ENCODE data around the gene IL1RAPL2. TPM values are rescaled to one million over a fixed set of nuclear protein-coding genes. Genes with fewer than 3 reads are reported as not detected.

The IL1RAPL2 gene
- polyA plus RNA-seq, 2 of the 4 experiments (the other 2 are of a cell fraction) = not detected

DNA sequence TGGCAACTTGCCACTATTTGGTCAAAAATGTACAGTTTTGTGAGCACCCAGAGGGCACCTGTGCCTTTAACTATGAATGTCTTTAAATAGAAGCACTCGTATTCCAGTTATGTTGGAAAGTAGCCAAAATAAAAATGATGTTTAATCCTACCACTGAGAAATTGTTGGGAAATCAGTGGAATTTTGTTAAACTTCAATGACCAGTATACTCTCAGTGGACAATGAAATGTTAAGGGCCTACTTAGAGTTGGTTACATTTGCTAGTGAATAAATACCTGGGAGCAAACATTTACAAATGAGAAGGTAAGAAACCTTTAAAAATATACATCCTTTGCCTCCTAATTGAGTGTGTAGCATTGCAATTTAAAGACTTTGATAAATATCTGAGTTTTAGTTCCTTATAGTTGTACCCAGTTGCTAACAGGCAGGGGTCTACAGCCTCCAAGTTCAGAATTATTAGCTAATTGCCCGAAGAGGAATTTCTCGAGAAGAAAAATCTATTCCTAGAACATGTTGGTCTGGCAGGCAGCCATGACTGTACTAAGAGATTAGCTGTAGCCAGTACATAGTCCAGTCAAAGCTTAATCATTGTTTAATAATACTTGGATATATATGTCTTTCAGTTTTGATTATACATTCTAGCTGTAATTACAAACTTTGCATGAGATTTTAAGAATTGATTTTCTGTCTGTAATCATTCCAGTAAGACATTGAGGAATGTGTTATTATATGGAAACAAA is 93.2 kb downstream of the IL1RAPL2 start:
- DNase-seq (ENCODE audit: low read depth in 1 of 2, low spot score in 1 of 2) (no peak), FAIRE-seq (no peak), ATAC-seq (no peak)
- Histone ChIP-seq H3K4me2 (no peak overlapping the region), H3K9me3 (no peaks in the 10 kb centered on the region), H3K27ac (no peak overlapping the region), H3K4me3 (no peak overlapping the region), H3K4me1 (no peaks in the 10 kb centered on the region)
- POLR2A ChIA-PET = no interaction called here
- WGBS (ENCODE audit: missing lambda C conversion rate) = 2% methylated on average over 3 of the region's 3 CpGs
- CTCF ChIA-PET = no interaction called here
- TF ChIP-seq ZFP36 (IDR thresholded peaks at IDR 0.05; ENCODE audit: borderline replicate concordance, partially characterized antibody) (no peak), NR3C1 (IDR thresholded peaks at IDR 0.05) (no peak), FOXS1 (CRISPR knock-in tag; IDR thresholded peaks at IDR 0.05) (no peak), ESRRA (IDR thresholded peaks at IDR 0.05; ENCODE audit: borderline replicate concordance, low read length) (no peak), BCL3 (IDR thresholded peaks at IDR 0.05) (no peak), FOSL2 (IDR thresholded peaks at IDR 0.05) (no peak), FOSL2 (CRISPR knock-in tag; IDR thresholded peaks at IDR 0.05) (no peak)

GRCh38 chrX:104660092-104660491 is 94.1 kb downstream of the IL1RAPL2 start:
- H3K4me3 ChIP-seq = no peak overlapping the region
- WGBS (ENCODE audit: missing lambda C conversion rate) = 3% methylated on average over 3 of the region's 3 CpGs
- TF ChIP-seq ZFP36 (IDR thresholded peaks at IDR 0.05; ENCODE audit: borderline replicate concordance, partially characterized antibody) = no peak
- DNase-seq (ENCODE audit: low read depth in 1 of 2, low spot score in 1 of 2) (no peak), ATAC-seq (no peak), FAIRE-seq (no peak)
- no peaks in the 10 kb centered on the region for H3K4me1 ChIP-seq
- ChIA-PET CTCF (interaction anchor here (1.3 kb wide), 1 partner anchor 9 kb away, joined by 4 read pairs; no protein-coding TSS in a partner anchor), POLR2A (no interaction called here)
- no peaks in the 10 kb centered on the region for H3K9me3 ChIP-seq
- H3K4me2 ChIP-seq = no peak overlapping the region
- no peak overlapping the region for H3K27ac ChIP-seq

GRCh38 chrX:104662694-104663093 is 96.7 kb downstream of the IL1RAPL2 start:
- ChIA-PET CTCF (no interaction called here), POLR2A (no interaction called here)
- no peak overlapping the region for H3K4me2 ChIP-seq
- no peaks in the 10 kb centered on the region for H3K4me1 ChIP-seq
- DNase-seq (ENCODE audit: low read depth in 1 of 2, low spot score in 1 of 2) (no peak), FAIRE-seq (no peak), ATAC-seq (no peak)
- H3K27ac ChIP-seq = no peak overlapping the region
- H3K9me3 ChIP-seq = no peaks in the 10 kb centered on the region
- no peak overlapping the region for H3K4me3 ChIP-seq
- TF ChIP-seq ESRRA (IDR thresholded peaks at IDR 0.05; ENCODE audit: borderline replicate concordance, low read length) = no peak
- TF ChIP-seq TFCP2L1 (CRISPR knock-in tag; IDR thresholded peaks at IDR 0.05) = no peak
- no peak for TF ChIP-seq REST (IDR thresholded peaks at IDR 0.05)
- TF ChIP-seq BHLHE40 (IDR thresholded peaks at IDR 0.05; ENCODE audit: low read depth, low read length) = no peak

DNA sequence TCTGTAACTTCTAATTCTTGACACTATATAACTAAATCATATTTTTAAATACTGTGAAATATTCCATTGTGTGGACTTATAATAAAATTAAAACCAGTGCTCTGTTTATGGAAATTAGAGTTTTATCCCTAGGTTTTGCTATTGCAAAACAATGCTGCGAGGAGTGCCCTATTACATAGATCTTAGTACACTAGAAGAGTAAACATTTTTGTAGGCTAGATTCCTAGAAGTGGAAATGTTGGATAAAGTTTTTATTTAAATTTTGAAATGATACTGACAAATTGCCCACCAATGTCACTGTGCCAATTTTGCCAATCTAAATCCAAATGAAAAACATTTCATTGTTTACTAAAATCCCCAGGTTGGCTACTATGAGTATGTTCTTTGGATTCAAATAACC is 99.7 kb downstream of the IL1RAPL2 start:
- FAIRE-seq = no peak
- H3K27ac ChIP-seq = no peak overlapping the region
- no peaks in the 10 kb centered on the region for H3K4me1 ChIP-seq
- no peak overlapping the region for H3K4me3 ChIP-seq
- CTCF ChIA-PET = no interaction called here
- no peaks in the 10 kb centered on the region for H3K9me3 ChIP-seq
- 0% methylated on average over 1 of the region's 1 CpG for WGBS (ENCODE audit: missing lambda C conversion rate)
- no peak overlapping the region for H3K4me2 ChIP-seq
- no peak for ATAC-seq
- no peak for TF ChIP-seq GATA3 (IDR thresholded peaks at IDR 0.05; ENCODE audit: borderline replicate concordance)
- no peak for TF ChIP-seq RARB (CRISPR knock-in tag; IDR thresholded peaks at IDR 0.05)
- TF ChIP-seq CBX8 (IDR thresholded peaks at IDR 0.05) = no peak
- no peak for TF ChIP-seq BCL3 (IDR thresholded peaks at IDR 0.05)
- no peak for TF ChIP-seq EHMT2 (IDR thresholded peaks at IDR 0.05; ENCODE audit: low read depth)
- no peak for TF ChIP-seq MAFK (IDR thresholded peaks at IDR 0.05; ENCODE audit: partially characterized antibody)
- TF ChIP-seq RNF2 (IDR thresholded peaks at IDR 0.05; ENCODE audit: borderline replicate concordance, low read depth) = no peak
- no peak for TF ChIP-seq RAD21 (conservative IDR thresholded peaks at IDR 0.05 in 1 of 2, IDR thresholded peaks at IDR 0.05 in 1 of 2)
- no peak for TF ChIP-seq NR3C1 (IDR thresholded peaks at IDR 0.05)
- TF ChIP-seq MAX (IDR thresholded peaks at IDR 0.05) = no peak
- TF ChIP-seq CHD4 (IDR thresholded peaks at IDR 0.05; ENCODE audit: borderline replicate concordance) = no peak
- TF ChIP-seq, protein P1, sequence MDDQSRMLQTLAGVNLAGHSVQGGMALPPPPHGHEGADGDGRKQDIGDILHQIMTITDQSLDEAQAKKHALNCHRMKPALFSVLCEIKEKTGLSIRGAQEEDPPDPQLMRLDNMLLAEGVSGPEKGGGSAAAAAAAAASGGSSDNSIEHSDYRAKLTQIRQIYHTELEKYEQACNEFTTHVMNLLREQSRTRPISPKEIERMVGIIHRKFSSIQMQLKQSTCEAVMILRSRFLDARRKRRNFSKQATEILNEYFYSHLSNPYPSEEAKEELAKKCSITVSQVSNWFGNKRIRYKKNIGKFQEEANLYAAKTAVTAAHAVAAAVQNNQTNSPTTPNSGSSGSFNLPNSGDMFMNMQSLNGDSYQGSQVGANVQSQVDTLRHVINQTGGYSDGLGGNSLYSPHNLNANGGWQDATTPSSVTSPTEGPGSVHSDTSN (IDR thresholded peaks at IDR 0.05) = no peak
- TF ChIP-seq MAZ (IDR thresholded peaks at IDR 0.05; ENCODE audit: borderline replicate concordance, low read depth, low read length) = no peak
- DNase-seq (ENCODE audit: low read depth in 1 of 2, low spot score in 1 of 2) = no peak
- POLR2A ChIA-PET = no interaction called here
